ENCODE measurements around the gene PAH.

PAH gene

GRCh38 chr12:102939059-102939458, 22.0 kb upstream of the PAH start:
- no peak for DNase-seq (ENCODE audit: extremely low spot score)
- TF ChIP-seq FOXA1 (IDR thresholded peaks at IDR 0.05) (no peak), TARDBP (IDR thresholded peaks at IDR 0.05) (no peak), PKNOX1 (IDR thresholded peaks at IDR 0.05) (no peak)
- CTCF ChIA-PET = no interaction called here
- POLR2A ChIA-PET = no interaction called here

- no peak for DNase-seq (ENCODE audit: extremely low spot score)
- ChIA-PET POLR2A (no interaction called here), CTCF (interaction anchor here (0.6 kb wide), 1 partner anchor 1881 kb away, joined by 4 read pairs; no protein-coding TSS in a partner anchor)
- TF ChIP-seq PKNOX1 (IDR thresholded peaks at IDR 0.05) (no peak), ELF4 (IDR thresholded peaks at IDR 0.05) (no peak), FOXK2 (IDR thresholded peaks at IDR 0.05) (no peak), LEF1 (IDR thresholded peaks at IDR 0.05; ENCODE audit: borderline replicate concordance) (no peak), NFRKB (IDR thresholded peaks at IDR 0.05) (no peak), HDGF (IDR thresholded peaks at IDR 0.05; ENCODE audit: borderline replicate concordance) (no peak)
These were observed 16.1 kb upstream of the PAH start for GRCh38 chr12:102933168-102933567.

- ChIA-PET CTCF (interaction anchor here (0.7 kb wide), 1 partner anchor 589 kb away, joined by 5 read pairs; no protein-coding TSS in a partner anchor), POLR2A (no interaction called here)
- TF ChIP-seq ZNF384 (IDR thresholded peaks at IDR 0.05) (no peak), HDGF (IDR thresholded peaks at IDR 0.05; ENCODE audit: borderline replicate concordance) (no peak), ARNT (IDR thresholded peaks at IDR 0.05) (no peak), ELF4 (IDR thresholded peaks at IDR 0.05) (no peak), BHLHE40 (IDR thresholded peaks at IDR 0.05; ENCODE audit: borderline replicate concordance) (no peak), NFRKB (IDR thresholded peaks at IDR 0.05) (no peak), SUZ12 (IDR thresholded peaks at IDR 0.05) (no peak), FOXK2 (IDR thresholded peaks at IDR 0.05) (no peak), PKNOX1 (IDR thresholded peaks at IDR 0.05) (no peak), SP1 (IDR thresholded peaks at IDR 0.05) (no peak), L3MBTL2 (conservative IDR thresholded peaks at IDR 0.05) (no peak), FOXA1 (IDR thresholded peaks at IDR 0.05) (no peak), CTBP1 (IDR thresholded peaks at IDR 0.05; ENCODE audit: borderline replicate concordance) (no peak)
- no peak for DNase-seq (ENCODE audit: extremely low spot score)
These were observed 10.2 kb upstream of the PAH start for GRCh38 chr12:102927220-102927619.

- ChIA-PET CTCF (no interaction called here), POLR2A (no interaction called here)
- TF ChIP-seq BHLHE40 (IDR thresholded peaks at IDR 0.05; ENCODE audit: borderline replicate concordance) (no peak), NFRKB (IDR thresholded peaks at IDR 0.05) (no peak), TARDBP (IDR thresholded peaks at IDR 0.05) (no peak), ELF4 (IDR thresholded peaks at IDR 0.05) (no peak), HDGF (IDR thresholded peaks at IDR 0.05; ENCODE audit: borderline replicate concordance) (no peak), SP1 (IDR thresholded peaks at IDR 0.05) (no peak), FOXK2 (IDR thresholded peaks at IDR 0.05) (no peak), L3MBTL2 (conservative IDR thresholded peaks at IDR 0.05) (no peak), SUZ12 (IDR thresholded peaks at IDR 0.05) (no peak), FOXM1 (IDR thresholded peaks at IDR 0.05; ENCODE audit: borderline replicate concordance) (no peak), LEF1 (IDR thresholded peaks at IDR 0.05; ENCODE audit: borderline replicate concordance) (no peak), PKNOX1 (IDR thresholded peaks at IDR 0.05) (no peak), ZNF384 (IDR thresholded peaks at IDR 0.05) (no peak), CTBP1 (IDR thresholded peaks at IDR 0.05; ENCODE audit: borderline replicate concordance) (no peak), FOXA1 (IDR thresholded peaks at IDR 0.05) (no peak), ARNT (IDR thresholded peaks at IDR 0.05) (no peak)
- no peak for DNase-seq (ENCODE audit: extremely low spot score)
These were observed 4.2 kb upstream of the PAH start for GRCh38 chr12:102921240-102921639.

GRCh38 chr12:102920271-102920670, 3.2 kb upstream of the PAH start:
- CTCF ChIA-PET = no interaction called here
- DNase-seq (ENCODE audit: extremely low spot score) = no peak
- TF ChIP-seq FOXM1 (IDR thresholded peaks at IDR 0.05; ENCODE audit: borderline replicate concordance) = no peak
- TF ChIP-seq TARDBP (IDR thresholded peaks at IDR 0.05) = no peak
- POLR2A ChIA-PET = no interaction called here

- TF ChIP-seq L3MBTL2 (conservative IDR thresholded peaks at IDR 0.05) (no peak), HDGF (IDR thresholded peaks at IDR 0.05; ENCODE audit: borderline replicate concordance) (no peak), TARDBP (IDR thresholded peaks at IDR 0.05) (no peak), NFRKB (IDR thresholded peaks at IDR 0.05) (no peak)
- DNase-seq (ENCODE audit: extremely low spot score) = no peak
- POLR2A ChIA-PET = no interaction called here
- CTCF ChIA-PET = no interaction called here
These were observed 1.8 kb upstream of the PAH start for GRCh38 chr12:102918840-102919239.

Measured in HEK293T (cell line).